Heart left ventricle (tissue), 16 donors: ENCODE data around the gene FHL2. TPM values are rescaled to one million over a fixed set of nuclear protein-coding genes. Genes with fewer than 3 reads are reported as not detected.

Experiments used
- ATAC-seq, 4 donors: fragments of 200-7000 bp; cut with Tn5 transposase; one replicate each; pipeline ENCODE4 v1.9.1; 2020 to 2022; ENCODE audit warnings: moderate library complexity in 4 of 4, mild to moderate bottlenecking in 3 of 4, moderate number of reproducible peaks in 1 of 4
- DNase-seq, 5 donors: peaks; one replicate each; pipeline ENCODE4 v3.0.0-alpha.2; 2020
- H3K27ac ChIP-seq, 12 donors: fragments of 200-600 bp; sonication (generic) in 4 of 12; one replicate each; pipeline versions ENCODE4 v1.5.0 to v1.8.0; 2016 to 2022; ENCODE audit warnings: mild to moderate bottlenecking in 2 of 12
- H3K27me3 ChIP-seq, 9 donors: fragments of 200-600 bp; sonication (generic) in 2 of 9; one replicate each; pipeline versions ENCODE4 v1.5.1 to v1.8.0; 2016 to 2022; ENCODE audit warnings: mild to moderate bottlenecking in 3 of 9
- H3K36me3 ChIP-seq, 9 donors: fragments of 200-600 bp; sonication (generic) in 2 of 9; one replicate each; pipeline versions ENCODE4 v1.5.0 to v1.8.0; 2018 to 2022; ENCODE audit warnings: mild to moderate bottlenecking in 2 of 9
- H3K4me1 ChIP-seq, 12 donors: fragments of 200-600 bp; sonication (generic) in 4 of 12; one replicate each; pipeline versions ENCODE4 v1.5.0 to v1.8.0; 2016 to 2022; ENCODE audit warnings: mild to moderate bottlenecking in 3 of 12
- H3K4me3 ChIP-seq, 12 donors: fragments of 200-600 bp; sonication (generic) in 4 of 12; one replicate each; pipeline versions ENCODE4 v1.5.0 to v1.8.0; 2017 to 2022; ENCODE audit warnings: mild to moderate bottlenecking in 9 of 12, moderate library complexity in 4 of 12
- H3K9me3 ChIP-seq, 12 donors: fragments of 200-600 bp; sonication (generic) in 4 of 12; one replicate each; pipeline versions ENCODE4 v1.5.0 to v1.8.0; 2016 to 2022; ENCODE audit warnings: mild to moderate bottlenecking in 1 of 12
- POLR2A ChIP-seq, 2 donors: fragments of 450-650 bp; IDR thresholded peaks; one replicate each; pipeline ENCODE4 v1.6.1; 2017; ENCODE audit warnings: antibody characterized with exemption in 2 of 2, mild to moderate bottlenecking in 2 of 2, moderate library complexity in 2 of 2
- WGBS, 4 donors: extraction: QIAGEN DNeasy Blood & Tissue Kit in 2 of 4; methylation state at CpG; one replicate each; pipeline versions ENCODE4 v1.1.5 to v1.1.7; 2013 to 2018; 5-methylcytosine and 5-hydroxymethylcytosine counted together
- intact Hi-C, 10 donors: fragments of 100-400 bp; cut with DNase I; formaldehyde crosslinking; loops; one replicate each; pipeline versions ENCODE4 v1.11.1 to v1.14.2; 2022
- polyA plus RNA-seq, 2 donors: library from polyadenylated mRNA; stranded (reverse); fragments of 200-250 nt; gene quantifications; one replicate each; pipeline ENCODE4 v1.2.3, GENCODE V29; 2013
- total RNA-seq, 9 donors: library from RNA; depleted of rRNA in 2 of 9; stranded (reverse); fragments of >200 nt in 2 of 9; fragmentation: NEBNext Ultra II Directional in 3 of 9; extraction: Animal tissue kit (Norgen Biotek cat#: 25700) in 3 of 9; gene quantifications; one replicate each; pipeline versions ENCODE4 v1.1.0 to v1.2.4, GENCODE V29; 2016 to 2023
- TF ChIP-seq, protein P1 (sequence below), 12 donors: fragments of 200-600 bp; sonication (generic) in 4 of 12; IDR thresholded peaks; one replicate each; pipeline versions ENCODE4 v1.5.0 to v1.8.0; 2018 to 2022; ENCODE audit warnings: antibody characterized with exemption in 12 of 12, mild to moderate bottlenecking in 5 of 12
- donor health status: ischemic (EF 13 %, LVEDD 7.1; RV severe dilation, severe dysfunction).
- donor health status: healthy with polysubstance abuse.
- donor health status: DM: no; HTN: yes; CAD: no.
- donor health status: DM: no; HTN: no; CAD: no.
- donor health status: ischemic (EF 25% LVEDD 6.9; RV normal size, moderate dysfunction).
- donor health status: ischemic (EF 25% LVEDD 5.7; RV mildly dilated, moderate dysfunction).
- donor health status: healthy.
- donor health status: DM: yes; HTN: yes; CAD: no.
- donor health status: ischemic (EF 35%, LVEDD 5.7; RV mildly dilated, moderate dysfunction).
- donor health status: nonischemic (EF 11% LVEDD 7.7; RV severe dilation, severe dysfunction).
- donor health status: DM: yes; HTN: yes; CAD: no.
- donor health status: PGD.
- donor health status: ischemic (EF 29% LVEDD 5.4; RV normal size, mild dysfunction).
- donor health status: nonischemic (EF 23%, LVEDD 6.1; RV moderate dilation, normal function).

Gene FHL2
- total and polyA plus RNA-seq, 11 donors, result 649 to 4,692 (median 1,165) TPM

DNA sequence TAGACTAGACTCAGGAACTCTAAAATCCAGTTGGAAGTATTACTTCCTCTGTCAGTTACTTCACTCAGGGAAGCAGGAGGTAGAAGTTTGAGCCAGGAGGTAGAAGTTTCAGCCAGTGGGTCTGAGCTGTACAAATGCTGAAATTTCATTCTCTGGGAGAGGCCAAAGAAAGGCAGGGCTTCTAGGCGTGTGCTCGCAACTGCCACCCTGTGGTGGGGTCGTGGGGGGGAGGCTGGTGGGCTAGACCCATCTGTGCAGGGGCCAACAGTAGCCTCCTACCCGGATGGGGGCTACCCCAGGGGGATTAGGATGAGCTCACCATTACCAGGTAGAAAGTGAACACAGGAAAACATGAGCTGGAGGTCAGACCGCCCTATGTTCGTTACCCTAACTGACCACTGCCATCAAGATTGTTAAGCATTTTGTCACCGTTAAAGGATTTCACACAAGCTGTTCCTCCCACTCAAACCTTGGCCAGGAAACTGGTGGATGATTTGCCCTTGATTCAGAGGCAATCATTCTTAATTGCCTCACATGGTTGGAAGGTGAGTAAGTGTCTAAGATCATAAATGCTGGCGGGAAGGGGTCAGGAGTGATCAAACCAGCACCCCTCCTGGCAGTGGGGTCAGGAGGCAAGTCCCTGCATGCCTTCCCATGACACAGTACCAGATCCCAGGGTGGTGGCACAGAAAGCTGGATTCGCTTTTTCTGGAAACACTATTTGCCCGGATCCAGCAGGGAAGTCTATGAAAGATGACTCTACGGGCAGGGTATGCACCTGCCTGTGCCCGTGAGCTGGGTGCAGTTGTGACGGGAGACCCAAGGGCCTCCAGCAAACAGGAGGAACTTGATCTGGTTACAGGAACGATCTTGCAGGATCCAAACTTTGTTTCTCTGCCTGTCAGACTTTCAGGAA is 5.2 kb upstream of the FHL2 start:
- Histone ChIP-seq H3K9me3 (no peaks in the 10 kb centered on the region), H3K4me3 (peak overlapping the region in 1 of 12 donors; percentile 2), H3K27me3 (peaks cover 0 to 9% (median 0%) of the 10 kb centered on the region in 9 donors), H3K4me1 (peaks cover 0 to 91% (median 31%) of the 10 kb centered on the region in 12 donors), H3K27ac (peak overlapping the region; percentile 12 to 76 (median 67)), H3K36me3 (peaks cover 0 to 13% (median 0%) of the 10 kb centered on the region in 9 donors)
- TF ChIP-seq POLR2A (IDR thresholded peaks at IDR 0.05), result no peak
- TF ChIP-seq, protein P1, sequence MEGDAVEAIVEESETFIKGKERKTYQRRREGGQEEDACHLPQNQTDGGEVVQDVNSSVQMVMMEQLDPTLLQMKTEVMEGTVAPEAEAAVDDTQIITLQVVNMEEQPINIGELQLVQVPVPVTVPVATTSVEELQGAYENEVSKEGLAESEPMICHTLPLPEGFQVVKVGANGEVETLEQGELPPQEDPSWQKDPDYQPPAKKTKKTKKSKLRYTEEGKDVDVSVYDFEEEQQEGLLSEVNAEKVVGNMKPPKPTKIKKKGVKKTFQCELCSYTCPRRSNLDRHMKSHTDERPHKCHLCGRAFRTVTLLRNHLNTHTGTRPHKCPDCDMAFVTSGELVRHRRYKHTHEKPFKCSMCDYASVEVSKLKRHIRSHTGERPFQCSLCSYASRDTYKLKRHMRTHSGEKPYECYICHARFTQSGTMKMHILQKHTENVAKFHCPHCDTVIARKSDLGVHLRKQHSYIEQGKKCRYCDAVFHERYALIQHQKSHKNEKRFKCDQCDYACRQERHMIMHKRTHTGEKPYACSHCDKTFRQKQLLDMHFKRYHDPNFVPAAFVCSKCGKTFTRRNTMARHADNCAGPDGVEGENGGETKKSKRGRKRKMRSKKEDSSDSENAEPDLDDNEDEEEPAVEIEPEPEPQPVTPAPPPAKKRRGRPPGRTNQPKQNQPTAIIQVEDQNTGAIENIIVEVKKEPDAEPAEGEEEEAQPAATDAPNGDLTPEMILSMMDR (IDR thresholded peaks at IDR 0.05), result peak in 4 of 12 donors; percentile 9 to 42 (median 25)
- ATAC-seq, result peak; percentile 10 to 29 (median 14)
- intact Hi-C loops, result no loop called here
- peak in 2 of 5 donors; percentile 33 for DNase-seq
- WGBS, 4 donors, result 33 to 47% (median 38%) methylated on average over 14 of the region's 14 CpGs

DNA sequence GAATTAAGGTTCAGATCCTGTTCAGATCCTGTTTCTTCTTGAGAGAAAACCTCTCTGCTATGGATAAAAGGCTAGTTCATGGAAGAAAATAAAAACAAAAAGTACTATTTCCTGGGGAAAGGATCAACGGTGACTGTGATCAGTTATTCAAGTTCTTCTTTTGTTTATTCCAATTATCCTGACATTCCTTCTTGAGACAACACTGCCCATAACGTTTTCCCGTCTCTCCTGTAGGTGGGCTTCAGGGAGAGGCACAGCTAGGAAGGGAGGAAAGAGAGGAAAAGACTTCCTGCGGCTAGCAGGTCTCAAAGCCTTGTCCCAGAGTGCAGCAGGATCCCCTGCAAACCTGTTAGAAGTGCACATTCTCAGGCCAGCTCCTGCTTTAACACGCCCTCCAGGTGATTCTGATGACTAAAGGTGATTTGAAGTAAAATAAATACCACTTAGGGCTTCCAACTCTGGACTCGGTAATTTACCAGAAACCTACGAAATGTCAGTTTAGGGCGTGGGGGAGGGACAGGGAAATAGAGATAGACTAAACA is 4.5 kb upstream of the FHL2 start:
- 34 to 53% (median 42%) methylated on average over 8 of the region's 8 CpGs for WGBS, 4 donors
- peaks cover 0 to 10% (median 0%) of the 10 kb centered on the region in 9 donors for H3K36me3 ChIP-seq
- H3K9me3 ChIP-seq, result no peaks in the 10 kb centered on the region
- ATAC-seq, result no peak
- intact Hi-C loops, result no loop called here
- peak overlapping the region in 10 of 12 donors; percentile 51 to 76 (median 68) for H3K27ac ChIP-seq
- DNase-seq, result peak in 1 of 5 donors; percentile 15
- H3K27me3 ChIP-seq, result peaks cover 0 to 16% (median 0%) of the 10 kb centered on the region in 9 donors
- TF ChIP-seq, protein P1 (IDR thresholded peaks at IDR 0.05), result no peak
- TF ChIP-seq POLR2A (IDR thresholded peaks at IDR 0.05), result no peak
- no peak overlapping the region for H3K4me3 ChIP-seq
- peaks cover 0 to 85% (median 33%) of the 10 kb centered on the region in 12 donors for H3K4me1 ChIP-seq

DNA sequence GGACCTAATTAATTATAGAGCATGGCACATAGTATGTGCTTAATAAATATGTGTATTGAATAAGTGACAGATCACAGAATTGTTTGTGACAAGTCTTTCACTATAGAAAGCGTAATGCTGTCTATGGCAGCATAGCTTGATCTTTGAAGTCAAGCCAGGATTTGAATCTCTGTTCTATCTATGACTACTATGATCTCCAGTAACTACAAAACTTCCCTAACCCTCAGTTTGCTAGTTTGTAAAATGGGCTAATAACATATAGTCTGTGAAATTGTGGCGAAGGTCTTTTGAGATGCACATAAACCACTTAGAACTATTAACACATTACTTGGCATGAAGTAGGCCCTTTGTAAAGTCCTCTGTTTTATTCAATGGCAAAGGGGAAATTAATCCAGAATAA is 4.0 kb upstream of the FHL2 start:
- TF ChIP-seq POLR2A (IDR thresholded peaks at IDR 0.05), result no peak
- TF ChIP-seq, protein P1 (IDR thresholded peaks at IDR 0.05), result no peak
- Histone ChIP-seq H3K27ac (peak overlapping the region in 9 of 12 donors; percentile 54 to 76 (median 70)), H3K4me3 (no peak overlapping the region), H3K4me1 (peaks cover 0 to 81% (median 33%) of the 10 kb centered on the region in 12 donors), H3K9me3 (no peaks in the 10 kb centered on the region), H3K27me3 (peaks cover 0 to 21% (median 0%) of the 10 kb centered on the region in 9 donors), H3K36me3 (peaks cover 0 to 10% (median 0%) of the 10 kb centered on the region in 9 donors)
- intact Hi-C loops, result no loop called here
- 48 to 71% (median 63%) methylated on average over 2 of the region's 2 CpGs for WGBS, 4 donors
- ATAC-seq, result no peak
- no peak for DNase-seq

DNA sequence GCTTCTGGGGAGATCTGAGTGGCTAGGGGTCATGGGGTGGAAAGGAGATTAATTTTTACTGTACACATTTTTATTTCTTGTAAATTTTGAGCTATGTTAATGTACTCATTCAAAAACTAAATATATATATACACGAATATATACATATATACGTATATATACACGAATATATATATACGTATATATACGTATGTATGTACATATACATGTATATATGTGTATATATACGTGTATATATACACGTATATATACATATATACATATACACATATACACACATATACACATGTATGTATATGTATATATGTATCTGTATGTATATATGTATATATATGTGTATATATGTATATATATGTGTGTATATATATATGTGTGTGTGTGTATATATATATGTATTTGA is 3.0 kb upstream of the FHL2 start:
- H3K27me3 ChIP-seq, result peaks cover 0 to 22% (median 0%) of the 10 kb centered on the region in 9 donors
- 59 to 69% (median 62%) methylated on average over 7 of the region's 7 CpGs for WGBS, 4 donors
- peak overlapping the region in 2 of 12 donors; percentile 30 to 92 for H3K27ac ChIP-seq
- no peak for DNase-seq
- H3K36me3 ChIP-seq, result peaks cover 0 to 10% (median 0%) of the 10 kb centered on the region in 9 donors
- intact Hi-C loops, result no loop called here
- no peak for TF ChIP-seq POLR2A (IDR thresholded peaks at IDR 0.05)
- TF ChIP-seq, protein P1 (IDR thresholded peaks at IDR 0.05), result no peak
- H3K4me1 ChIP-seq, result peaks cover 0 to 81% (median 31%) of the 10 kb centered on the region in 12 donors
- H3K4me3 ChIP-seq, result no peak overlapping the region
- ATAC-seq, result no peak
- H3K9me3 ChIP-seq, result no peaks in the 10 kb centered on the region
